ENCODE results near the gene HOMER2. TPM values are rescaled to one million over a fixed set of nuclear protein-coding genes. Genes with fewer than 3 reads are reported as not detected.

HOMER2 gene
- total and polyA plus RNA-seq, 2 donors = 1.2 to 8.9 TPM

- Histone ChIP-seq H3K4me1 (ENCODE audit: insufficient read depth) (no peaks in the 10 kb centered on the region), H3K36me3 (ENCODE audit: insufficient read depth) (no peaks in the 10 kb centered on the region), H3K27ac (ENCODE audit: low read depth) (no peak overlapping the region), H3K4me3 (ENCODE audit: low read depth, low read length) (no peak overlapping the region)
- DNase-seq (ENCODE audit: extremely low spot score) = no peak
- 81% methylated on average over 15 of the region's 15 CpGs for WGBS
Measured at GRCh38 chr15:82934100-82934880, 18.2 kb downstream of the HOMER2 start.

GRCh38 chr15:82933576-82933975 lies 18.9 kb downstream of the HOMER2 start:
- no peak for DNase-seq (ENCODE audit: extremely low spot score)
- Histone ChIP-seq H3K36me3 (ENCODE audit: insufficient read depth) (no peaks in the 10 kb centered on the region), H3K4me3 (ENCODE audit: low read depth, low read length) (no peak overlapping the region), H3K27ac (ENCODE audit: low read depth) (no peak overlapping the region), H3K4me1 (ENCODE audit: insufficient read depth) (no peaks in the 10 kb centered on the region)
- WGBS = 82% methylated on average over 6 of the region's 6 CpGs

GRCh38 chr15:82931221-82931620 lies 21.3 kb downstream of the HOMER2 start:
- DNase-seq (ENCODE audit: extremely low spot score) = no peak
- no peak overlapping the region for H3K27ac ChIP-seq (ENCODE audit: low read depth)
- 88% methylated on average over 3 of the region's 3 CpGs for WGBS

GRCh38 chr15:82930461-82930860 lies 22.1 kb downstream of the HOMER2 start:
- Histone ChIP-seq H3K4me1 (ENCODE audit: insufficient read depth) (no peaks in the 10 kb centered on the region), H3K27ac (ENCODE audit: low read depth) (no peak overlapping the region), H3K4me3 (ENCODE audit: low read depth, low read length) (no peak overlapping the region), H3K36me3 (ENCODE audit: insufficient read depth) (no peaks in the 10 kb centered on the region)
- no peak for DNase-seq (ENCODE audit: extremely low spot score)
- 88% methylated on average over 2 of the region's 2 CpGs for WGBS

More at GRCh38 chr15:82931221-82931620, 21.3 kb downstream of the HOMER2 start:
- Histone ChIP-seq H3K36me3 (ENCODE audit: insufficient read depth) (no peaks in the 10 kb centered on the region), H3K4me1 (ENCODE audit: insufficient read depth) (no peaks in the 10 kb centered on the region), H3K4me3 (ENCODE audit: low read depth, low read length) (no peak overlapping the region)

GRCh38 chr15:82928711-82929110 lies 23.8 kb downstream of the HOMER2 start:
- Histone ChIP-seq H3K4me3 (ENCODE audit: low read depth, low read length) (no peak overlapping the region), H3K4me1 (ENCODE audit: insufficient read depth) (no peaks in the 10 kb centered on the region), H3K27ac (ENCODE audit: low read depth) (no peak overlapping the region), H3K36me3 (ENCODE audit: insufficient read depth) (no peaks in the 10 kb centered on the region)
- no peak for DNase-seq (ENCODE audit: extremely low spot score)
- WGBS = 66% methylated on average over 2 of the region's 2 CpGs

GRCh38 chr15:82923744-82924143 lies 28.8 kb downstream of the HOMER2 start:
- DNase-seq (ENCODE audit: extremely low spot score) = no peak
- H3K4me1 ChIP-seq (ENCODE audit: insufficient read depth) = no peaks in the 10 kb centered on the region
- 85% methylated on average over 7 of the region's 7 CpGs for WGBS
- H3K36me3 ChIP-seq (ENCODE audit: insufficient read depth) = no peaks in the 10 kb centered on the region
- no peak overlapping the region for H3K4me3 ChIP-seq (ENCODE audit: low read depth, low read length)
- no peak overlapping the region for H3K27ac ChIP-seq (ENCODE audit: low read depth)

- no peak for DNase-seq (ENCODE audit: extremely low spot score)
- no peaks in the 10 kb centered on the region for H3K4me1 ChIP-seq (ENCODE audit: insufficient read depth)
- H3K36me3 ChIP-seq (ENCODE audit: insufficient read depth) = no peaks in the 10 kb centered on the region
- H3K27ac ChIP-seq (ENCODE audit: low read depth) = no peak overlapping the region
- 86% methylated on average over 4 of the region's 4 CpGs for WGBS
- no peak overlapping the region for H3K4me3 ChIP-seq (ENCODE audit: low read depth, low read length)
Measured at GRCh38 chr15:82922737-82923136, 29.8 kb downstream of the HOMER2 start.

GRCh38 chr15:82921939-82922338 lies 30.6 kb downstream of the HOMER2 start:
- Histone ChIP-seq H3K27ac (ENCODE audit: low read depth) (no peak overlapping the region), H3K4me1 (ENCODE audit: insufficient read depth) (no peaks in the 10 kb centered on the region), H3K4me3 (ENCODE audit: low read depth, low read length) (no peak overlapping the region), H3K36me3 (ENCODE audit: insufficient read depth) (no peaks in the 10 kb centered on the region)
- no peak for DNase-seq (ENCODE audit: extremely low spot score)

- Histone ChIP-seq H3K4me3 (ENCODE audit: low read depth, low read length) (no peak overlapping the region), H3K36me3 (ENCODE audit: insufficient read depth) (no peaks in the 10 kb centered on the region), H3K27ac (ENCODE audit: low read depth) (no peak overlapping the region), H3K4me1 (ENCODE audit: insufficient read depth) (no peaks in the 10 kb centered on the region)
- 71% methylated on average over 8 of the region's 8 CpGs for WGBS
- no peak for DNase-seq (ENCODE audit: extremely low spot score)
Measured at GRCh38 chr15:82921242-82921641, 31.3 kb downstream of the HOMER2 start.

GRCh38 chr15:82919231-82919886 lies 33.2 kb downstream of the HOMER2 start:
- no peak for DNase-seq (ENCODE audit: extremely low spot score)
- Histone ChIP-seq H3K36me3 (ENCODE audit: insufficient read depth) (no peaks in the 10 kb centered on the region), H3K27ac (ENCODE audit: low read depth) (no peak overlapping the region), H3K4me3 (ENCODE audit: low read depth, low read length) (no peak overlapping the region), H3K4me1 (ENCODE audit: insufficient read depth) (no peaks in the 10 kb centered on the region)
- 65% methylated on average over 6 of the region's 6 CpGs for WGBS

GRCh38 chr15:82918607-82919230 lies 33.8 kb downstream of the HOMER2 start:
- 91% methylated on average over 6 of the region's 6 CpGs for WGBS
- no peak for DNase-seq (ENCODE audit: extremely low spot score)
- Histone ChIP-seq H3K4me1 (ENCODE audit: insufficient read depth) (no peaks in the 10 kb centered on the region), H3K36me3 (ENCODE audit: insufficient read depth) (no peaks in the 10 kb centered on the region), H3K27ac (ENCODE audit: low read depth) (no peak overlapping the region), H3K4me3 (ENCODE audit: low read depth, low read length) (no peak overlapping the region)

GRCh38 chr15:82918162-82918561 lies 34.4 kb downstream of the HOMER2 start:
- Histone ChIP-seq H3K4me3 (ENCODE audit: low read depth, low read length) (no peak overlapping the region), H3K36me3 (ENCODE audit: insufficient read depth) (no peaks in the 10 kb centered on the region), H3K27ac (ENCODE audit: low read depth) (no peak overlapping the region), H3K4me1 (ENCODE audit: insufficient read depth) (no peaks in the 10 kb centered on the region)
- WGBS = 69% methylated on average over 6 of the region's 6 CpGs
- no peak for DNase-seq (ENCODE audit: extremely low spot score)

- Histone ChIP-seq H3K4me1 (ENCODE audit: insufficient read depth) (no peaks in the 10 kb centered on the region), H3K4me3 (ENCODE audit: low read depth, low read length) (no peak overlapping the region), H3K36me3 (ENCODE audit: insufficient read depth) (no peaks in the 10 kb centered on the region), H3K27ac (ENCODE audit: low read depth) (no peak overlapping the region)
- 78% methylated on average over 7 of the region's 7 CpGs for whole genome bisulfite sequencing
- DNase-seq (ENCODE audit: extremely low spot score) = no peak
Measured at GRCh38 chr15:82917249-82917648, 35.3 kb downstream of the HOMER2 start.
